ENCODE results near the gene RIC1.
"Not testable (repeated sequence)": the region's sequence is repeated elsewhere in the genome, so short reads cannot be mapped to it uniquely, and the experiment has no call there.

The RIC1 gene

DNA sequence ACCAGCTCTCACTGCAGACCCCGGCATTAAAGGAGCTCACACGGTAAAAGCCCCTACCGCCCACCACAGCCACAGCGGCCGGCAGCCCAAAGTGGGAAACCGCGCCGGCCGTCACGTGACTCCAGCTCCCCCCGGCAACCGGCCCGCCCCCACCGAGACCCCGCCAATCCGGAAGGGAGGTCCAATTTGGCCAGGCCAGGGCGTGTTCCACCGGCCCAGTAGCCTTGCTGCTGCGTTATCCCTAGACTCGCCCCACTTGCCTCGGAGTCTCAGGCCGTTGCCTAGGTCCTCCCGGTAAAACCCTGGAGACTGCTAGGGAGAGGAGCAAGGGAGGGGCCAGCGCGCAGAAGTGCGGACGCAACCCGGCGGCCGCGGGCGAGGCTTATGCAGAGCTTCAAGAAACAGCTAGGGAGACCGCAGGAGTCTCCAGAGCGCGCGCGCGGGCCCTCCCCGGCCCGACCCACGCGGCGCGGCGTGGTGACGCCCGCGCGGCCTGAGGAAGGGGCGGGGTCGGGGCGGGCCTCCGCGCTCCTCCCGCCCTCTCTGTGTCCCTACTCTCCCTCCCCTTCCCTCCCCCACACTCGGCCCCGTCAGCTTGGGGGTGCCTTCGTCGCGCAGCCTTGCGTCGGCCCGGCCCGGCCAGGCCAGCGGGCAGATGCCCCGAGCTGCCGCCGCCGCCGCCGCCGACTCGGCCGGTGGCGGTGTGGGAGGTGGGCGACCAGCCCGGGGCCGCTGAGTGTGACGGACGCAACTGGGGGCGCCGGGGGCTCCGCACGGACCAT is at the start of gene RIC1:
Gene RIC1, plus strand, starts transcription at position 578 of the 782 bp plus-strand sequence. Its CDS starts 203 bp downstream, at position 781.
- in situ Hi-C loops (cut with HindIII; ENCODE audit: low sequenced_read_pairs), result no loop called here

DNA sequence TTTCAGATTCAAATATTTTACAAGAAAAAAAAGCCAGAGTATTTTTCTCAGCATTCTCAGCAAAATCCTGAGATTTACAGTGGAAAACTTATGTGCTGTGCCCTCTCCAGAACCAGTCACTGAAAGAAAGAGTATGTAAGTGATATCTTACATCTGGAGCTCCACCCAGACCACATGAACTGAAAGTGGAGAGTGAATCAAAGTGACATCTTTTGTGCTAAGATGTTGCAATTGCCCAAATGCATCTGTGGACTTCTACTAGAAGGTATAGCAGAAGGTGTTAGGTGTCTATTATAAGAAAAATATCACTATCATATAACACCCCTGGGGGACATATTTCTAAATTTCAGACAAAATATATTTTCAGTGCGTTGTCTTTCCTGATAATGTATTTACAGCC is 49.0 kb upstream of the RIC1 start:
- in situ Hi-C loops (cut with HindIII; ENCODE audit: low sequenced_read_pairs), result no loop called here

- in situ Hi-C loops (cut with HindIII; ENCODE audit: low sequenced_read_pairs), result no loop called here
Measured at GRCh38 chr9:5580650-5581049, 48.3 kb upstream of the RIC1 start.

- in situ Hi-C loops (cut with HindIII; ENCODE audit: low sequenced_read_pairs), result not testable (repeated sequence)
Measured at GRCh38 chr9:5581706-5582105, 47.2 kb upstream of the RIC1 start.

DNA sequence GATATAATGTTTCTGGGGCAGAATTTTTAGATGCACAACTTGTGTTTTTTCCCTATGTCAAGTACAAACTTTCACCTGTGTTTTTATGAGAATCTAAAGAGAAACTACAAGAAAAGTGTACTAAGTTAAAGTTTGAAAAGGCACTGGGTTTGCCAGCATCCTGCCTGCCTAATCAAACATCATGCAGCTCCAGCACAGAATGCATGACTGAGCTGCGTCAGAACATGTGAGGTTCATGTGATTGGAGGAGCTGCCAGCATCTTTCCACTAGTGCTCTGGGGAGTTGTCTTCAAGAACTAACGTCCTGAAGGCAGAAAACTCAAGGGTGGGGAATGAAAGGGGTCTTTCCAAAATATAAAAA is 46.1 kb upstream of the RIC1 start:
- in situ Hi-C loops (cut with HindIII; ENCODE audit: low sequenced_read_pairs), result no loop called here

GRCh38 chr9:5586391-5586802 is 42.5 kb upstream of the RIC1 start:
- in situ Hi-C loops (cut with HindIII; ENCODE audit: low sequenced_read_pairs), result loop anchor here (5.0 kb wide), 1 partner anchor 34 kb away; no protein-coding TSS in a partner anchor

GRCh38 chr9:5587024-5587423 is 41.9 kb upstream of the RIC1 start:
- in situ Hi-C loops (cut with HindIII; ENCODE audit: low sequenced_read_pairs), result loop anchor here (5.0 kb wide), 1 partner anchor 35 kb away; no protein-coding TSS in a partner anchor

DNA sequence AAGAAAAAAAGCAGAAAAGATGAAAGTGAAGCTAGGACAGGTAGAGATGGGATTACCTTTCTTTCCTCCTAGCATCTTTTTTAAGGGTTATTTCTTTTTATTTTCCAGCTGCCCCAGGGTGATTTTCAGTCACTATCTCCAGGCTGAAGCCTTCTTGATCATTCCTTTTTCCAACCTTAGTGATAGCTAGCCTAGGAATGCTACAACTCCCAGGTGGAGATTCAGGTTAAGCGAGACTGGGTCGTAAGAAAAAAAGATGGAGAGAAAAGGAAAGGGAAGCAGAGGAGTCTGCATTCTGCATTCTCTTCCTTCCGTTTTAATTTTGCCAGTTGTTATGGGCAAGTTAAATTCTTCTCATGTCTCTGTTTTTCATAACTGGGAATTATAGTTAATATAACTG is 36.7 kb upstream of the RIC1 start:
- in situ Hi-C loops (cut with HindIII; ENCODE audit: low sequenced_read_pairs), result no loop called here

- in situ Hi-C loops (cut with HindIII; ENCODE audit: low sequenced_read_pairs), result no loop called here
Measured at GRCh38 chr9:5592904-5593303, 36.0 kb upstream of the RIC1 start.

DNA sequence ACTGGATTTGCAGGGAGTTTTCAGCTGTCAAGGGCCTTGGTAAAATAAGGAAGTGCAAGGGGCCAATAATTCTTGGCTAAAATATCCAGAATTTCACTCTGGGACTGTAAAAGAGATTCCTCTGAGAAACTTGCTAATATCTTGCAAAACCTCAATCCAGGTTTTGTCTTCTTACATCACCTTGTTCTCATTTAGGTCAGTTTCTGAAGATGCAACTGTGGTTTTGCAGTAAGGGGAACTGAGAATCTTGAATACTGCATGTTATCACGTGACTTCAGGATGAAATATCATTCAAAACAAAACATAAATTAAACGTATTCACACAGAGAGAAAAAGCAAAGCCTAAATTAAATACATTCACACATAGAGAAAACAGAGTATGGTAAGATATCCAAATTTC is 35.0 kb upstream of the RIC1 start:
- in situ Hi-C loops (cut with HindIII; ENCODE audit: low sequenced_read_pairs), result no loop called here

GRCh38 chr9:5596173-5596572 is 32.7 kb upstream of the RIC1 start:
- in situ Hi-C loops (cut with HindIII; ENCODE audit: low sequenced_read_pairs), result no loop called here

- in situ Hi-C loops (cut with HindIII; ENCODE audit: low sequenced_read_pairs), result loop anchor here (5.0 to 10.0 kb wide), 2 partner anchors 421 to 854 kb away; partner anchors contain the start of gene INSL6
Measured at GRCh38 chr9:5608298-5609225, 20.3 kb upstream of the RIC1 start.

DNA sequence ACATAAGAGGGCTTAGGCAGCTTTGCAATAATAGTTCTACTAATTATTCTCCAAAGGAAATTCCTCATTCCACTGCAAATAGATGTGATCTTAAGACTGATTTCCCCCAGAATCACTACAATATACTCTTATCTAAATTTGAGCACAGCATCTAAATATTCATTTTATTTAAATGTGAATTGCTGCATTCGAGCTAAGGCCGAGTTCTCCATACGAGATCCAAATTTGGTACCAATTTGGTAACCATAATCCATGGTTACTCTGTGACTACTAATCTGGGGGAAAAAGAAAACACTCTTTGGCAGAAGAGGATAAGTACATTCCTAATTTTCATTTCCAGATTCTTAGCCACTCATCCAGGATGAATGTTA is 19.7 kb upstream of the RIC1 start:
- in situ Hi-C loops (cut with HindIII; ENCODE audit: low sequenced_read_pairs), result loop anchor here (5.0 to 10.0 kb wide), 2 partner anchors 422 to 854 kb away; partner anchors contain the start of gene INSL6

DNA sequence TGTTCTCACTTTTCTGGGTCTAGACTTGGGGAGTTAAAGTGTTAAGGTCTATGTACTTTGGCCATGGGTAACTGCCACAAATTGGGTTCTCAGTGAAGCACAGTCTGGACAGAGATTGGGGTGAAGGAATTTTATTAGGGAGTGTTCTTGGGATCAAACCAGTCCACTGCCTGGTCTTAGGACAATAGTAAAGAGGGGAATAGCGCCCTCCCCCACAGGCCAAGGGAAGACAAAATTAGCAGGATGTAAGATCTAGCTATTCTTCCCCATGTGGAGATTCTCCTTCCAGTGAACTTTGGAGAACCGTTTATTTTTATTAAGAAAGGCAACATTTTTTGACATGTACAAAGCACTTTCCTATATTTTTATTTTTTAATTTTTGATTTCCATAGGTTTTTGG is 18.4 kb upstream of the RIC1 start:
- in situ Hi-C loops (cut with HindIII; ENCODE audit: low sequenced_read_pairs), result no loop called here

DNA sequence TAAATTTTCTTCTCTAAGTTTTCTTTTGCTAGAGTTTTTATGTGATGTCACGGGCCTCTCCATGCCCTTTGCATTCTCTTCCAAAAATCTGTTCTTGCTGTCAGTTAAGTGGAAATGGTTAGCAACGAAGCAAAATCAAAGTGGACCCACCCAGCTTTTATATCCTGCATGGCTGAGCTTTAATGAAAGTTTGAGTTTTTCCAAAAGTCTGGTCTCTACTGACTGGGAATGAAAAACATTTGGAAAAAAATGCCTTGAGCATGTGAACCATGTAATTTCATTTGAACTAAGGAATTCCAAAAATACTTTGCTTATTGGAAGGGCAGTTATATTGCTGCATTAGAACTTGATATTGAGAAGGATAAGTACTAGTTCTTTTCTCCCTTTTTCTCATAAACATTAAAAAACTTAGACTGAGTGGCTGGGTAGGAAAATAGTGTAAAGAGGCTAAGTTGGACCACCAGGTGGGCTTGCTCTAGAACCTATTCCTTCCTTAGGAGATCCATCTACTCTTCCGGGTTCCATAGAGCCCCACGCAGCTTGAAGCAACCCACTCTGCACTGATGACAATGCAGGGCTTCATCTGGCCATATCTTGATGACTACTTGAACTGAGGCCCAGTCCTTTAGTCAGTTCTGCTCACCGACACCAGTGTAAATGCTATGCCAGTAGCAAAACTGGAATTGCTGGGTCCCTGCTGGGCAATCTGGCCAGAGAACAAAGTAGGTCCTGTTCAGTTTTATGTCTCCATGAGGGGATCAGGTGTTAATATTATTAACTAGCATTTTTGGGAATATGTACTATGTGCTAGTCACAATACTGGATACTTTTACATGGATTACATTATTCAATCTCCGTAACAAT is 17.4 kb upstream of the RIC1 start:
- in situ Hi-C loops (cut with HindIII; ENCODE audit: low sequenced_read_pairs), result no loop called here

DNA sequence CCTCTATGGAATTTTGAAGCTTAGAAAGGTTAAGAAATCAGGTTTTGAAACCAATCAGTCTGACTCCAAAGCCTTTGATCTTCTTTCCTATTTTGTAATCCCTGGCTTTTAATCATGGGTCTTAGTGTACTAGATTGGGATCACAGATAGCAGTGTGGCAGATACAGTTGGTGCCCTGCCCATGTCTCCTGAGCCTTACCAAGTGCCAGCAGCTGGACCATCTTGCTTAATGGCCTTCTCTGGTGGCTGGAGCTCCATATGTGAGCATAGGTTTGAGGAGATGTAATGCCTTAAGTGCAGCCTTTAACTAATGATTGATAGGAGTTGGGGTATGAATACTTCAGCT is 16.7 kb upstream of the RIC1 start:
- in situ Hi-C loops (cut with HindIII; ENCODE audit: low sequenced_read_pairs), result no loop called here

- in situ Hi-C loops (cut with HindIII; ENCODE audit: low sequenced_read_pairs), result no loop called here
Measured at GRCh38 chr9:5614192-5614591, 14.7 kb upstream of the RIC1 start.

DNA sequence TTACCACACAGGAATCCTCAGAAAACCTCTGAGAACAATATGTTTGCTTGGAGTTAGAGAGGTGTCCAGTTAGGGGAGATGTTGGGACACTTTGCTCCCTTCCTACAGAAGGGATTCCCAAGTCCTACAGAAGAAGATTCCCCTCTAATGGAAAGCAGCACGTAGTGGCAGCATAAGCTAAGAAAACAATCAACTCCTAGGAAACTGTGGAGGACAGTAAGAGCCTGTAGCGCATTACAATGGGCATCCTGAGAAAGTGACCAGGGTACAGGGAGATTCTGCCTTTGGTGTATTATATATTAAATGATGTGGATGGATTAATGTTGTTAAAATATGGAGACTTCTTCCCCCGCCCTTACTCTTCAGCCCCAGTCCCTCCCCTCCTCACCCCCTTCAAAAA is 13.9 kb upstream of the RIC1 start:
- in situ Hi-C loops (cut with HindIII; ENCODE audit: low sequenced_read_pairs), result no loop called here

- in situ Hi-C loops (cut with HindIII; ENCODE audit: low sequenced_read_pairs), result no loop called here
Measured at GRCh38 chr9:5617749-5618148, 11.2 kb upstream of the RIC1 start.

- in situ Hi-C loops (cut with HindIII; ENCODE audit: low sequenced_read_pairs), result loop anchor here (5.0 kb wide), 1 partner anchor 53 kb away; no protein-coding TSS in a partner anchor
Measured at GRCh38 chr9:5620494-5620893, 8.4 kb upstream of the RIC1 start.

- in situ Hi-C loops (cut with HindIII; ENCODE audit: low sequenced_read_pairs), result loop anchor here (5.0 kb wide), 1 partner anchor 54 kb away; no protein-coding TSS in a partner anchor
Measured at GRCh38 chr9:5621327-5621726, 7.6 kb upstream of the RIC1 start.
